SK-N-MC (cell line): Measurements from ENCODE around the gene IGFN1.

Experiments
- EZH2 ChIP-seq: fragments of 200-600 bp; sonication (generic); IDR thresholded peaks from one replicate; pipeline ENCODE4 v1.6.1; 2017; ENCODE audit warnings: antibody characterized with exemption
- FOXP2 ChIP-seq: optimal IDR thresholded peaks from 2 replicates; pipeline ENCODE3; 2011; ENCODE audit warnings: mild to moderate bottlenecking, moderate library complexity; ENCODE audit not compliant: insufficient read depth; ENCODE audit errors: extremely low read length, control extremely low read depth
- POLR2AphosphoS5 ChIP-seq: IDR thresholded peaks from 2 replicates; pipeline ENCODE4 v1.6.1; 2012; ENCODE audit warnings: mild to moderate bottlenecking, low read depth, low read length, borderline replicate concordance

DNA sequence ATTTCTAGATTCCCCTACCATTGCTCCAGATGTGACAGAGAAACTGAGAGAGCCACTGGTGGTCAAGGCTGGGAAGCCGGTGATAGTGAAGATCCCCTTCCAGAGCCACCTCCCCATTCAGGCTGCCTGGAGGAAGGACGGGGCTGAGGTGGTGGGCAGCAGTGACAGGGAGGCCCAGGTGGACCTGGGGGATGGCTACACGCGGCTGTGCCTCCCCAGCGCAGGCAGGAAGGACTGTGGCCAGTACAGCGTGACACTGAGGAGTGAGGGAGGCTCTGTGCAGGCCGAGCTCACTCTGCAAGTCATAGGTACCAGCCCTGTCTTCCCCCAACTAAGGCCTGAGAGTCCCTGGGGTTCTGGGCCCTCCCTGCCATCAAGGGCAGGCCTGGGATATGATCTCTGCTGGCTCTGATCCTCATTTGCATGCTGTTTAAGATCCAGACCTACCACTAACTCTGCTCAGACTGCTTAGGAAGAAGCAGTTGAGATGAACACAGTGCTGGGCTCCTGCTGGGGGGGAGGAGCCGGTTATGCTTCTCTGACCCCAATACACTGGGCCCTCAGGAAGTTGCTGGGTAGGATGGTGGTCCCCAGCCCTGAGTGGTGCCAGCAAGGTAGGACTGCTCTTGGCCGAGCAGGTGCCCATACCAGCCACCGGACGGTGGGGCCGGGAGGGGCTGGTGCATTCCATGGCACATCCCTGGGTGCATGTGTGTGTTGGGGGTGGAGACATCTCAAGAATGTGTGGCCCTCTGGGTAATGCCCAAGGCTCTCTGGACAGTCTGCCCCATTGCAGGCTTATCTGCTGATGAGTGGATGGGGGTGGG lies 25.1 kb downstream of the IGFN1 start:
- no peak for TF ChIP-seq EZH2
- TF ChIP-seq POLR2AphosphoS5 = no peak
- TF ChIP-seq FOXP2 = no peak
